Activated CD4-positive, alpha-beta T cell treated with anti-CD3 and anti-CD28 coated beads, Interleukin-2, amount 10 ng/mL, durations not matched to agents 7 days and 5 days (primary cell): ENCODE data around the gene TMEM121. TPM values are rescaled to one million over a fixed set of nuclear protein-coding genes. Genes with fewer than 3 reads are reported as not detected.

ENCODE experiments used
- CTCF ChIA-PET: fragments of 350-600 bp; sonication (Branson Sonifier 250); formaldehyde crosslinking; loops from one replicate; lab custom pipeline; 2021; ENCODE audit warnings: antibody characterized with exemption; lab: Charles Lee
- POLR2A ChIA-PET: fragments of 350-600 bp; sonication (Branson Sonifier 250); formaldehyde crosslinking; loops from one replicate; lab custom pipeline; 2021; ENCODE audit warnings: antibody characterized with exemption; lab: Charles Lee
- DNase-seq: peaks from one replicate; pipeline ENCODE4 v3.0.0-alpha.2; 2020
- H3K27ac Mint-ChIP-seq: one replicate; pipeline ENCODE4 v1.8.0; 2021; ENCODE audit warnings: mild to moderate bottlenecking, moderate library complexity, mixed read lengths
- H3K27me3 Mint-ChIP-seq: one replicate; pipeline ENCODE4 v1.8.0; 2021; ENCODE audit warnings: mixed read lengths
- H3K36me3 Mint-ChIP-seq: one replicate; pipeline ENCODE4 v1.8.0; 2021; ENCODE audit warnings: low read depth, mixed read lengths
- H3K4me1 Mint-ChIP-seq: one replicate; pipeline ENCODE4 v1.8.0; 2021; ENCODE audit warnings: mixed read lengths
- H3K4me3 Mint-ChIP-seq: one replicate; pipeline ENCODE4 v1.8.0; 2021; ENCODE audit warnings: mild to moderate bottlenecking, moderate library complexity, mixed read lengths
- H3K9me3 Mint-ChIP-seq: one replicate; pipeline ENCODE4 v1.8.0; 2021; ENCODE audit warnings: mixed read lengths
- total RNA-seq, 2 experiments: library from RNA; stranded (reverse); gene quantifications; one replicate each; pipeline ENCODE4 v1.2.3, GENCODE V29; 2021

Gene TMEM121
- total RNA-seq, 2 experiments from 2014 or later: 4.6 TPM

DNA sequence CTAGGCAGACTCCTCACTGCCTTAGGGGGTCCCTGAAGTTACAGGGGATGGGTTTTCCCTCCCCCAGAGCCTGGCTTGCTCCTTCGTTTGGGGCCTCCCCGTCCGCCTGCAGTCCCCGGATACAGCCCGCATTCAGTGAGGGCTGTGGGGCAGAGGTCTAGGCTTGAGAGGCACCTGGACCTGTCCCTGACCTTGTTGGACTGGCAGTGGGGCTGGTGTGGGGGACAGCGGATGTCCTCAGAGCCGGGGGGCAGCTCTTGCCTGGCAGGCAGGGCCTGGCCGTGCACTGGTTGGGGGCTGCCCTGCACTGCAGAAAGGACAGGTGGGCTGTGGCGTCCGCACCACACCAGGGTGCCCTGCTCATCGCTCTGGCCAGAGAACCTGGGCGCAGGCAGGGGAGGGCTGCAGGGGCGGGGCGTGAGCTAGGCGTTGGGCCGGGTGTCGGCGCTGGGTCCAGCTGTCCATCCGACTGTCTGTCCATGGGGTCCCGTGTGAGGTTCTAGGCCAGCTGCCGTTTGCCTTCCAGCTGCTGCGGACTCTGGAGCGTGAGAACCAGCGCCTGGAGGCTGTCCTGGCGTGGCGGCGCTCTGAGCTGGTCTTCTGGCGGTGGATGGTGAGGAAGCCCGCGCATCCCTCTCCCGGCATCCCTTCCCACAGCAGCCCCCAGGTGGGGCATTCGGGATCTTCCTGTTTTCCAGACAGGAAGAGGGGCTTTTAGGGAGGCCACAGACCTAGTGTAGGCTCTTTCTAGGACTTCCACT is 29.4 kb upstream of the TMEM121 start:
- no peak overlapping the region for H3K27ac Mint-ChIP-seq
- H3K4me1 Mint-ChIP-seq: peaks cover 5% of the 10 kb centered on the region
- ChIA-PET POLR2A (no interaction called here), CTCF (interaction anchor here (0.9 to 1.2 kb wide), 2 partner anchors 16 to 126 kb away, joined by 3 read pairs; no protein-coding TSS in a partner anchor)
- H3K27me3 Mint-ChIP-seq: no peaks in the 10 kb centered on the region
- peaks cover 4% of the 10 kb centered on the region for H3K36me3 Mint-ChIP-seq
- no peak for DNase-seq
- H3K9me3 Mint-ChIP-seq: no peaks in the 10 kb centered on the region
- no peak overlapping the region for H3K4me3 Mint-ChIP-seq

DNA sequence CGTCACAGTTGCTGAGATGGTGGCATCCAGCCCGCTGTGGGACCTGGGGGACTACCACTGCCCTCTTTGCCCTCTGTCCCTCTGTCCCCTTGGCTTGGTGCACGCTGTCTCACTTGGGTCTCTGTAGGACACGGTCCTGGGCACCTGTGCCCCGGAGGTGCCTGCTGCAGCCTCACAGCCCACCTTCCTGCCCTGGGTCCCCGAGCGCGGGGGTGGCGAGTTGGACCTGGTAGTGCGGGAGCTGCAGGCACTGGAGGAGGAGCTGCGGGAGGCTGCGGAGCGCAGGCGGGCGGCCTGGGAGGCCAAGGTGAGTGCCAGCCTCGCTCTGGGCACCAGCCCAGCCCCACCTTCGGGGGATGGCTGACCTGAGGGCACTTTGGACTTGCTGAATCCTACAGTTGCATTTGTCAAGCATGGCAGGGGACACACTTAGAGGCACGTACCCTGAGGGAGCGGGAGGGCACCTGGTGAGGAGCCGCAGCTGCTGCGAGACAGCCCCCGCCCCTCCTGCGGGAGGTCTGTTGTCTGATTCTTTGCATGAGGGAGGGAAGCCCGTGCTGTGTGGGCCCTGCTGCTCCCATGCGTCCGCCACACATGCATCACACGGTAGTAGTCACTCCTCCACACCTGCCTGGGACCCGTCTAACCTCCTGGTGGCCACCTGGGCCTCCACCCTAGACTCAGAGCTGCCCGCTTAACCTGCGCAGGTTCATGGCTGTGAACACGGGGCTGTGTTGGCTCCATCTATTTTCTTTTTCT is 28.5 kb upstream of the TMEM121 start:
- Mint-ChIP-seq H3K9me3 (no peaks in the 10 kb centered on the region), H3K27ac (no peak overlapping the region), H3K27me3 (no peaks in the 10 kb centered on the region), H3K36me3 (peaks cover 4% of the 10 kb centered on the region), H3K4me1 (peaks cover 3% of the 10 kb centered on the region), H3K4me3 (no peak overlapping the region)
- POLR2A ChIA-PET: no interaction called here
- CTCF ChIA-PET: interaction anchor here (0.9 to 1.2 kb wide), 2 partner anchors 17 to 127 kb away, joined by 3 read pairs; no protein-coding TSS in a partner anchor
- no peak for DNase-seq

DNA sequence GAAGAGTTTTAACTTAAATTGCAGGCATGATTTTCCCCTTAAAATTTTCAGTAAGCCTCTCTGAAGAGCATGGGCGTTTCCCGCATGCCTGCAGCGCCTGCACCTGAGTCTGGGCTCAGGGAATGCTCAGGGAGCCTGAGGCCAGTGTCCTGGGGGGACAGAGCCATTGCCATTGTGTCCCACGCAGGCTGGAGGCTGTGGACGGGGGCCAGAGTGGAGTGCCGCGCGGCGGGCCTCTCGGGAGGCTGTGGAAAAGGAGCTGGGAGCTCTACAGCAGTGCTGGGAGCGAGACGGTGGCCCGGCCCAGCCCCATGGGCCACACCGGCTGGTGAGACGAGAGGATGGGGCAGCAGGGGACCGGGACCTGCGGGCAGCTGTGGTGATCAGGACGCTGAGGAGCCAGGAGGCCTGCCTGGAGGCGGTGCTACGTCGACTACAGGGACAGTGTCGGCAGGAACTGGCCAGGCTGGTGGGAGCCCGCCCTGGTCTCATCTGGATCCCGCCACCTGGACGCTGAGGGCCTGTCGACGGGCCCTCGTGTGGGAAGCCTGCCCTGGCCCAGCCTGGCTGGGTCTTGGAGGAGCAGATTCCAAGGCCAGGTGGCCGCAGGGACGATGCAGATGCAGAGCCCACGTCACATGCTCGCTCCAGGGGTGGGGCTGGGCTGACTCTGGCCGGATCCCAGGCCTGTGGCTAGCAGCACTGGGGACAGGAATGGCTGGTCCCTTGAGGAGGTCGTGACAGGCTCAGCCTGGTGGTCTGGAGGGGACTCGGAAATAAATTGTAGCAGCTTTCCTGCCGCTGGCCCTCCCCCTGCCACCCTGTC is 27.7 kb upstream of the TMEM121 start:
- Mint-ChIP-seq H3K36me3 (peaks cover under 1% of the 10 kb centered on the region), H3K4me1 (no peaks in the 10 kb centered on the region), H3K9me3 (no peaks in the 10 kb centered on the region), H3K27ac (no peak overlapping the region), H3K27me3 (no peaks in the 10 kb centered on the region), H3K4me3 (no peak overlapping the region)
- DNase-seq: no peak
- CTCF ChIA-PET: interaction anchor here (1.2 kb wide), 1 partner anchor 18 kb away, joined by 3 read pairs; no protein-coding TSS in a partner anchor
- POLR2A ChIA-PET: no interaction called here

DNA sequence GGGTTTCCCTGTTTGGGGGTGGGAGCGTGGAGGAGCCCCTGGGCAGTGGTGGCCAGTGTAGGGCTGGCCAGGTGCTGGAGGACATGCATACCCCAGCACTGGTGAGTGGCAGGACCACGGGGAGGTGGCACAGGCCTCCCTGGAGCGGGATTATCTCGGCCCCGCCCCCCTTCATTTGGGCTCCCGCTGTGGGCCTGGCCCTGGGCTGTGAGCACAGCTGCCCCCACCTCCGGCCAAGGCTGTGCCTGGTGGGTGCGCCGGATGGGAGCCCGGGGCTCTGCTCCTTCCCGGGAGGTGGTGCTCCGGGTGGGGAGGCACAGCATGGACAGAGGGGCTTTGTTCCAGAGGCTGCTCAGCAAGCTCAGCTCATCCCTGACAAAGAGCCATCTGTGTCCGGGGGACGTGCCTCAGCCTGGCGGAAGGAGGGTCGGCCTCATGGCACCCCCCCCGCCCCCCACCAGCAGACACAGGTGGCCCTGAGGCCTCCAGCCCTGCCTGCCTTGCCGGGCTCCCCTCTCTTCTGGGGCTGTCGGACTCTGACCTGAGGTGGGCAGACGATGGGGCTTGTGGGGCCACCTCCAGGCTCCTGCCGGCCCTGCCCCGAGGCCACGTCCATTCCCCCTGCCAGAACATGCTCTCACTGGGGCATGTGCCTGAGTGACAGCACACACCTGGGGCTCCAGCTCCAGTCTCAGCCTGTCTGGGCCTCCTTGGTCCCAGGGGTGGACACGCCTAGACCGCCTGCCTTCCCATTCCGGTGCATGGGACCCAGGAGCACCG is 26.9 kb upstream of the TMEM121 start:
- ChIA-PET POLR2A (no interaction called here), CTCF (interaction anchor here (0.6 kb wide), 1 partner anchor 140 kb away, joined by 3 read pairs; no protein-coding TSS in a partner anchor)
- Mint-ChIP-seq H3K9me3 (no peaks in the 10 kb centered on the region), H3K27me3 (no peaks in the 10 kb centered on the region), H3K27ac (no peak overlapping the region), H3K4me3 (no peak overlapping the region), H3K4me1 (no peaks in the 10 kb centered on the region), H3K36me3 (no peaks in the 10 kb centered on the region)
- no peak for DNase-seq

DNA sequence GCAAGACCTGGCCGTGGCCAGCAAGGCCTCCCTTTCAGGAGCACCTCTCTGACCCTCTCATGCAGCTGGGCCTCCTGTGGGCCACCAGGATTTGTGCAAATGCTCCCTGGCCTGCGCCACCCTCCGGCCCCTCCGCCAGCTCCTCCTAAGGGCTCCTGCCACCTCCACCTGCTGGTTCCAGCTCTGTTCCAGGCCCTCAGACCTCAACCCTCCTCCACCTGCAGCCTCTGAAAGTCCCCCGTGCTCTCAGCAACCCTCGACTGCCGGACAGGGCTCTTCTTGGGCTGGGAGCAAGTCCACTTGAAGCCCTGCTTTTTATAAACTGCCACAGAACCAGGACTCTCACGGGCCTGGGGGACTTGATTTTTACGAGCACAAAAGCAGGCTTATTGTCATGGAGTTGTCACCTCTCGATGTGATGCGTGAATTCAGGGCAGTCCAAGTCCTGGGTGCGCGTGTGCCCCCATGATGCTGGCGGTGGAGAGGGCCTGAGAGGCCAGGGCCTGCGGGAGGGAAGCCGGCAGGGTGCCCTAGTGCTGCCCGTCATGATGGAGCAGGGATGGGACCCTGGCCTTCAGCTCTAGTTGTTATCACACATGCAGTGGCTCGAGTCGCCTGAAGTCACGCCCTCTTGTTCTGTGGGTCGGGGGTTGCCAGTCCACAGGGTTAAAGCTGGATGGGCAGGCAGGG is 26.2 kb upstream of the TMEM121 start:
- H3K4me1 Mint-ChIP-seq: no peaks in the 10 kb centered on the region
- POLR2A ChIA-PET: no interaction called here
- no peak overlapping the region for H3K4me3 Mint-ChIP-seq
- DNase-seq: no peak
- no peaks in the 10 kb centered on the region for H3K36me3 Mint-ChIP-seq
- CTCF ChIA-PET: interaction anchor here (0.6 to 2.1 kb wide), 3 partner anchors 11 to 141 kb away, joined by 3 to 8 read pairs (median 3); no protein-coding TSS in a partner anchor
- H3K27ac Mint-ChIP-seq: no peak overlapping the region
- H3K27me3 Mint-ChIP-seq: no peaks in the 10 kb centered on the region
- no peaks in the 10 kb centered on the region for H3K9me3 Mint-ChIP-seq

DNA sequence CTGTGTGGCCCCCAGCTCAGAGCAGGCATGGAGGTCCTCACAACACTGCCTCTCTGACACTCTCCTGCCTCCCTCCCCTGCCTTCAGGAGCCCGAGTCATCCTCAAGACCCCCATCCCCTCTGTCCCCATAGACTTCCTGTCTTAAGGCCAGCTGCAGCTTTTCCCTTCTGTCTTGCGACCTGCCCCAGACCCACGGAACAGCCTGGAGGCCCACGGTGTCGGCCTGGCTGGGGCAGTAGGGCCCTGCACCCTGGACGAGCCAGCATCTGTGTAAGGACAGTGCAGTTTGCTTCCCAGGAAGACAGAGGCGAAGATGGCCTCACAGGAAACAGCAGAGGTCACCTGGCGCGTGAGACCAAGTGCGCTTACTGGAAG is 25.7 kb upstream of the TMEM121 start:
- no peaks in the 10 kb centered on the region for H3K36me3 Mint-ChIP-seq
- H3K4me3 Mint-ChIP-seq: no peak overlapping the region
- H3K4me1 Mint-ChIP-seq: no peaks in the 10 kb centered on the region
- DNase-seq: no peak
- no peaks in the 10 kb centered on the region for H3K27me3 Mint-ChIP-seq
- ChIA-PET POLR2A (no interaction called here), CTCF (interaction anchor here (1.1 to 2.1 kb wide), 2 partner anchors 11 to 20 kb away, joined by 3 to 8 read pairs; no protein-coding TSS in a partner anchor)
- no peak overlapping the region for H3K27ac Mint-ChIP-seq
- no peaks in the 10 kb centered on the region for H3K9me3 Mint-ChIP-seq

DNA sequence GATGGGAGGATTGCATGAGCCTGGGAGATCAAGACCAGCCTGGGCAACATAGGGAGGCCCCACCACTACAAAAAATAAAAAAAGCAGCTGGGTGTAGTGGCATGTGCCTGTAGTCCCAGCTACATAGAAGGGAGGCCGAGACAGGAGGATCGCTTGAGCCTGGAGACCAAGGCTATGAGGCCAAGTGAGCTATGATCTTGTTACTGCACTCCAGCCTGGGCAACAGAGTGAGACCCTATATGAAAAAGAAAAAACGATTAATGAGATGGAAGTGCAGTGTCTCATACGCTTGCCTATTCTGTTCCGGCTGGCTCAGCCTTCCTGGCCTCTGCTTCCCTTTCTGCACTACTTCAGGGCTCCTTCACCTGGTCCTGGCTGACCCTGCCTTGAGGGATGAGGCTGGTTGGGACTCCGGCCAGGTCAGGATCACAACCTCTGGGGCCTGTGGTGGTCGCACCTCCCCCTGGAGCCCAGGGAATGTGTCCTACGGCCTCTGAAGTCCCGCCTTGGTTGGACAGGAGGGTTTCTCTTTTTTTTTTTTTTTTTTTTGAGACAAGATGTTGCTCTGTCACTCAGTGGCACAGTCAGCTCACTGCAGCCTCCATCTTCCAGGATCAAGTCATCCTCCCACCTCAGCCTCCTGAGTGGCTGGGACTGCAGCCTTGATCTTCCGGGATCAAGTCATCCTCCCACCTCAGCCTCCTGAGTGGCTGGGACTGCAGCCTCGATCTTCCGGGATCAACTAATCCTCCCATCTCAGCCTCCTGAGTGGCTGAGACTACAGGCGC is 24.7 kb upstream of the TMEM121 start:
- CTCF ChIA-PET: interaction anchor here (0.7 to 2.1 kb wide), 3 partner anchors 10 to 96 kb away, joined by 3 to 8 read pairs (median 5); no protein-coding TSS in a partner anchor
- Mint-ChIP-seq H3K4me3 (no peak overlapping the region), H3K36me3 (no peaks in the 10 kb centered on the region), H3K9me3 (no peaks in the 10 kb centered on the region), H3K27ac (no peak overlapping the region), H3K4me1 (no peaks in the 10 kb centered on the region), H3K27me3 (no peaks in the 10 kb centered on the region)
- POLR2A ChIA-PET: interaction anchor here (0.7 kb wide), 1 partner anchor 10 kb away, joined by 3 read pairs; no protein-coding TSS in a partner anchor
- no peak for DNase-seq

DNA sequence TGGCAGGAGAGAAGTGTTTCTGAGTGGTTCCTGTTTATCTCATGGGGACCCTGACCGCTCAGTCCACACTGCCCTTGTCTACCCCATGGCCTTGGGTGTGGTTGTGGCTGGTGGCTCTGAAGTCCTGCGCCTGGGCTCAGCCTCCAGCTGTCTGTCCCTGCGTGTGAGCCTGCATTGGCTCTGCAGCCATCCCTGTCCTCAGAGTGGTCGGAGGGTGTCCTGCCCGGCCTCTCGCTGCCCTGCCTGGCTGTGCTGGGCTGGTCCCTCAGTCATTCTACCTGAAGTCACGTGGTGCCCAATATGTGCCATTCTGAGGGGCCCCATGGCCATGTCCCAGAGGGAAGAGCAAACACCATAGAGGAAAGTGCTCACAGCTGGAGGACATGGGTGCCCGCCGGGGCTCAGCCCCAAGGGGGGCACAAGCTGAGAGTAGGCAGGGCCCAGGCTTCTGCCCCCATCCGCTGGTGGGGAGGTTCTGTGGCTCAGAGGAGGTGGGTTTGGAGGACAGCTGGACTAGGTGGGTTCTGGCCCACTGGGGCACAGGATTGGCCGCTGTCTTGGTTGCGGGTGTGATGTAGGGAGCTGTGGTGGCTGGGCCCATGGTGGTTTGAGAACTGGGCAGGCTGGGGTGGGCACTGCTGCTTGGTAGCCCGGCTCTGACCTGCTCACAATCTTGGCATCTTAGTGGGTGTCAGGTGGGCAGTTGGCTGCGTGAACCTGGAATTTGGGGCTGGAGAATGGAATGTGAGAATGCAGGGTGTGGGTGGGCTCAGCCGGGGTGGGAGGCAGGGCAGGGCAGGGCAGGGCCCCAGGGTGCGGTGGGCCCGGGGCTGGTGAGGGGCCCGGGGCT is 23.7 kb upstream of the TMEM121 start:
- DNase-seq: no peak
- H3K9me3 Mint-ChIP-seq: no peaks in the 10 kb centered on the region
- H3K27me3 Mint-ChIP-seq: peaks cover 3% of the 10 kb centered on the region
- POLR2A ChIA-PET: no interaction called here
- H3K4me3 Mint-ChIP-seq: no peak overlapping the region
- peaks cover 2% of the 10 kb centered on the region for H3K4me1 Mint-ChIP-seq
- CTCF ChIA-PET: interaction anchor here (0.7 to 0.8 kb wide), 2 partner anchors 11 to 97 kb away, joined by 3 to 5 read pairs; no protein-coding TSS in a partner anchor
- H3K36me3 Mint-ChIP-seq: no peaks in the 10 kb centered on the region
- no peak overlapping the region for H3K27ac Mint-ChIP-seq

DNA sequence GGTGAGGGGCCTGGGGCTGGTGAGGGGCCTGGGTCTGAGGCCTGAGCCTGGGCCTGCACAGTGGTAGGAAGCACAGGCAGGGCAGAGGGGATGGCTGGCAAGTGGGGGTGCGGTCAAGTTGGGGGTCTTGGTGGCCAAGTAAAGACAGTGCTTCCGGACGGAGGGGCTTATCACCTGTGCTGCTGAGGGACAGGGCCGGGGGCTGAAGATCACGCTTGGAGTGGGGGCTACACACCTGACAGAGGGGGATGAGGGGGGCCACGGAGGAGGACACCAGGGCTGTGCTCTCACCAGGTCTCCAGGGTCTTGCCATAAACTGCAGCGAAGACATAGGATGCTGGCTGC is 23.1 kb upstream of the TMEM121 start:
- H3K4me1 Mint-ChIP-seq: peaks cover 6% of the 10 kb centered on the region
- peaks cover 7% of the 10 kb centered on the region for H3K27me3 Mint-ChIP-seq
- H3K36me3 Mint-ChIP-seq: no peaks in the 10 kb centered on the region
- no peaks in the 10 kb centered on the region for H3K9me3 Mint-ChIP-seq
- ChIA-PET POLR2A (no interaction called here), CTCF (no interaction called here)
- no peak overlapping the region for H3K4me3 Mint-ChIP-seq
- H3K27ac Mint-ChIP-seq: no peak overlapping the region
- no peak for DNase-seq

DNA sequence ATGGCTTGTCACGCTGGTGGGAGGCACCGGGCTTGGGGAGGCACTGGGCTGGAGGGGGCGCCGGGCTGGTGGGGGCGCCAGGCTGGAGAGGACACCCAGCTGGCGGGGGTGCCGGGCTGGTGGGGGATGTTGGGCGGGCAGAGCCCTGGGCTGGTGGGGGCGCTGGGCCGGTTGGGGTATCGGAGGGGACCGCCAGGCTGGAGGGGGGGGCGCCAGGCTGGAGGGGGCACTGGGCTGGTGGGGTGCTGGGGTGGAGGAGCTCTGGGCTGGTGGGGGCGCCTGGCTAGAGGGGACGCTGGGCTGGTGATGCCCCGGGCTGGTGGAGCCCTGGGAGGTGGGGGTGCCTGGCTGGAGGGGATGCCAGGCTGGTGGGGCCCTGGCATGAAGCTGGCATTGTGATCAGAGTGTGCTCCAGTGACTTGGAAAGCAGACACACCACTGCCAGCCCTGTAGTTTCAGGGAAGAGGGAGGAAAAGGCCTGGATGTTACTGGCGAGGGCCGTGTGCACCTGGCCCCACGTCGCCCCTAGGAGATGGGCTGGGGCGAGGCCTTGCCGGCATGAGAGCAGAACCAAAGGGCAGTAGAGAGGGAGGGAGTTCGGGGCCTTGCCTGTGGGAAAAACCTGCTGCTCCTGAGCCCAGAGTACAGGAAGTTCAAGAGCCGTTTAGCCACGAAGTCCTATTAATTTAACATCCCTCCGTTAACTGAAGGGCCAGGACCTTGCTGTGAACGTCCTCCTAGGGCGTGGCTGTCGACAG is 22.3 kb upstream of the TMEM121 start:
- no peak for DNase-seq
- Mint-ChIP-seq H3K27me3 (peaks cover 10% of the 10 kb centered on the region), H3K4me3 (no peak overlapping the region), H3K4me1 (peaks cover 8% of the 10 kb centered on the region), H3K9me3 (no peaks in the 10 kb centered on the region), H3K36me3 (no peaks in the 10 kb centered on the region), H3K27ac (no peak overlapping the region)
- POLR2A ChIA-PET: no interaction called here
- CTCF ChIA-PET: interaction anchor here (0.7 kb wide), 1 partner anchor 15 kb away, joined by 3 read pairs; no protein-coding TSS in a partner anchor
